ENCODE data around the gene FNTB. TPM values are rescaled to one million over a fixed set of nuclear protein-coding genes. Genes with fewer than 3 reads are reported as not detected.

Gene FNTB
- total RNA-seq, 1 experiment from 2014 or later, result 14.2 TPM

- H3K4me3 Mint-ChIP-seq, result no peak overlapping the region
- ChIA-PET POLR2A (no interaction called here), CTCF (interaction anchor here (0.6 to 1.5 kb wide), 4 partner anchors 8 to 35 kb away, joined by 3 to 6 read pairs (median 4); no protein-coding TSS in a partner anchor)
- ATAC-seq, result no peak
- no peaks in the 10 kb centered on the region for H3K27me3 Mint-ChIP-seq (ENCODE audit: low read depth)
- TF ChIP-seq E2F1 (CRISPR knock-in tag; IDR thresholded peaks at IDR 0.05) (no peak), HMGA2 (CRISPR knock-in tag; IDR thresholded peaks at IDR 0.05) (no peak), GABPB1 (CRISPR knock-in tag; IDR thresholded peaks at IDR 0.05) (no peak), FOXK1 (CRISPR knock-in tag; IDR thresholded peaks at IDR 0.05) (no peak), HMGXB4 (CRISPR knock-in tag; IDR thresholded peaks at IDR 0.05) (no peak)
- no peak for DNase-seq (ENCODE audit: low spot score)
- H3K27ac Mint-ChIP-seq, result peak overlapping the region; percentile 27; the same call in 1 of the 2 replicates
- no peaks in the 10 kb centered on the region for H3K9me3 Mint-ChIP-seq
- H3K4me1 Mint-ChIP-seq, result peaks cover 16% of the 10 kb centered on the region
- H3K36me3 Mint-ChIP-seq, result peaks cover 23% of the 10 kb centered on the region
These were observed 38.7 kb upstream of the FNTB start for GRCh38 chr14:64947710-64948611.

- ChIA-PET CTCF (interaction anchor here (1.5 kb wide), 1 partner anchor 20 kb away, joined by 4 read pairs; no protein-coding TSS in a partner anchor), POLR2A (interaction anchor here (0.6 kb wide), 1 partner anchor 1438 kb away, joined by 3 read pairs; no protein-coding TSS in a partner anchor)
- H3K4me1 Mint-ChIP-seq, result peaks cover 12% of the 10 kb centered on the region
- no peaks in the 10 kb centered on the region for H3K9me3 Mint-ChIP-seq
- no peak overlapping the region for H3K27ac Mint-ChIP-seq
- peaks cover 23% of the 10 kb centered on the region for H3K36me3 Mint-ChIP-seq
- ATAC-seq (no peak), DNase-seq (ENCODE audit: low spot score) (no peak)
- H3K27me3 Mint-ChIP-seq (ENCODE audit: low read depth), result no peaks in the 10 kb centered on the region
- no peak overlapping the region for H3K4me3 Mint-ChIP-seq
- TF ChIP-seq SMAD4 (CRISPR knock-in tag; IDR thresholded peaks at IDR 0.05) (no peak), ARID4B (CRISPR knock-in tag; IDR thresholded peaks at IDR 0.05; ENCODE audit: borderline replicate concordance) (no peak), CREM (CRISPR knock-in tag; IDR thresholded peaks at IDR 0.05) (no peak), ZNF416 (CRISPR knock-in tag; IDR thresholded peaks at IDR 0.05) (no peak), CDX4 (CRISPR knock-in tag; IDR thresholded peaks at IDR 0.05; ENCODE audit: borderline replicate concordance) (no peak), GRHL2 (CRISPR knock-in tag; IDR thresholded peaks at IDR 0.05; ENCODE audit: insufficient replicate concordance, severe bottlenecking) (no peak), TP53 (CRISPR knock-in tag; IDR thresholded peaks at IDR 0.05) (no peak), ZNF512 (CRISPR knock-in tag; IDR thresholded peaks at IDR 0.05; ENCODE audit: borderline replicate concordance) (no peak), KAT7 (CRISPR knock-in tag; IDR thresholded peaks at IDR 0.05; ENCODE audit: borderline replicate concordance) (no peak), AFF4 (CRISPR knock-in tag; IDR thresholded peaks at IDR 0.05; ENCODE audit: borderline replicate concordance) (no peak)
These were observed 38.0 kb upstream of the FNTB start for GRCh38 chr14:64948612-64949210.
